ENCODE results near the gene DSCAM. TPM values are rescaled to one million over a fixed set of nuclear protein-coding genes. Genes with fewer than 3 reads are reported as not detected.

DSCAM gene
- total RNA-seq, 2 donors from 2014 or later, result 18.5 to 25.5 TPM

GRCh38 chr21:40696246-40696645 is 150.7 kb downstream of the DSCAM start:
- H3K4me1 ChIP-seq (ENCODE audit: control insufficient read depth, insufficient read depth, low read length), result no peaks in the 10 kb centered on the region
- H3K4me1 Mint-ChIP-seq, result peaks cover 2% of the 10 kb centered on the region
- H3K4me3 ChIP-seq (ENCODE audit: low read length), result no peak overlapping the region
- no peaks in the 10 kb centered on the region for H3K36me3 Mint-ChIP-seq (ENCODE audit: low read depth)
- WGBS, 2 experiments (ENCODE audit: insufficient coverage in 1 of 2, insufficient read length in 1 of 2), result 94 to 97% methylated on average over 3 to 5 of the region's 6 CpGs
- H3K27ac Mint-ChIP-seq, result no peak overlapping the region
- no peak overlapping the region for H3K9ac ChIP-seq (ENCODE audit: extremely low read depth, low read length, poor library complexity, severe bottlenecking)
- no peak overlapping the region for H3K4me3 Mint-ChIP-seq
- H3K9me3 ChIP-seq (ENCODE audit: control insufficient read depth, low read length), result no peaks in the 10 kb centered on the region
- TF ChIP-seq CTCF (conservative IDR thresholded peaks at IDR 0.05), result no peak
- H3K27me3 Mint-ChIP-seq (ENCODE audit: insufficient read depth), result no peaks in the 10 kb centered on the region
- H3K36me3 ChIP-seq (ENCODE audit: control insufficient read depth, insufficient read depth, low read length), result no peaks in the 10 kb centered on the region
- no peaks in the 10 kb centered on the region for H3K9me3 Mint-ChIP-seq
- H3K27ac ChIP-seq (ENCODE audit: low read depth, low read length), result no peak overlapping the region
- H3K27me3 ChIP-seq (ENCODE audit: control insufficient read depth, insufficient read depth, low read length, poor library complexity, severe bottlenecking), result no peaks in the 10 kb centered on the region
- no peak for DNase-seq

GRCh38 chr21:40689840-40690360 is 157.1 kb downstream of the DSCAM start:
- DNase-seq, result no peak
- Histone ChIP-seq H3K9ac (ENCODE audit: extremely low read depth, low read length, poor library complexity, severe bottlenecking) (no peak overlapping the region), H3K4me3 (ENCODE audit: low read length) (no peak overlapping the region), H3K27ac (ENCODE audit: low read depth, low read length) (no peak overlapping the region), H3K4me1 (ENCODE audit: control insufficient read depth, insufficient read depth, low read length) (peaks cover 17% of the 10 kb centered on the region), H3K36me3 (ENCODE audit: control insufficient read depth, insufficient read depth, low read length) (no peaks in the 10 kb centered on the region), H3K27me3 (ENCODE audit: control insufficient read depth, insufficient read depth, low read length, poor library complexity, severe bottlenecking) (no peaks in the 10 kb centered on the region), H3K9me3 (ENCODE audit: control insufficient read depth, low read length) (no peaks in the 10 kb centered on the region)
- TF ChIP-seq CTCF (conservative IDR thresholded peaks at IDR 0.05), result no peak
- Mint-ChIP-seq H3K9me3 (no peaks in the 10 kb centered on the region), H3K36me3 (ENCODE audit: low read depth) (no peaks in the 10 kb centered on the region), H3K4me3 (no peak overlapping the region), H3K27ac (no peak overlapping the region), H3K4me1 (peaks cover 46% of the 10 kb centered on the region), H3K27me3 (ENCODE audit: insufficient read depth) (no peaks in the 10 kb centered on the region)
- 80 to 85% methylated on average over 2 to 3 of the region's 4 CpGs for WGBS, 2 experiments (ENCODE audit: insufficient coverage in 1 of 2, insufficient read length in 1 of 2)

GRCh38 chr21:40689217-40689616 is 157.7 kb downstream of the DSCAM start:
- Mint-ChIP-seq H3K27me3 (ENCODE audit: insufficient read depth) (no peaks in the 10 kb centered on the region), H3K4me1 (peaks cover 44% of the 10 kb centered on the region), H3K36me3 (ENCODE audit: low read depth) (no peaks in the 10 kb centered on the region), H3K4me3 (no peak overlapping the region), H3K27ac (no peak overlapping the region), H3K9me3 (no peaks in the 10 kb centered on the region)
- H3K9me3 ChIP-seq (ENCODE audit: control insufficient read depth, low read length), result no peaks in the 10 kb centered on the region
- no peak overlapping the region for H3K4me3 ChIP-seq (ENCODE audit: low read length)
- WGBS, 2 experiments (ENCODE audit: insufficient coverage in 1 of 2, insufficient read length in 1 of 2), result 88 to 91% methylated on average over 4 of the region's 4 CpGs
- H3K9ac ChIP-seq (ENCODE audit: extremely low read depth, low read length, poor library complexity, severe bottlenecking), result no peak overlapping the region
- peaks cover 17% of the 10 kb centered on the region for H3K4me1 ChIP-seq (ENCODE audit: control insufficient read depth, insufficient read depth, low read length)
- H3K36me3 ChIP-seq (ENCODE audit: control insufficient read depth, insufficient read depth, low read length), result no peaks in the 10 kb centered on the region
- DNase-seq, result no peak
- H3K27me3 ChIP-seq (ENCODE audit: control insufficient read depth, insufficient read depth, low read length, poor library complexity, severe bottlenecking), result no peaks in the 10 kb centered on the region
- H3K27ac ChIP-seq (ENCODE audit: low read depth, low read length), result no peak overlapping the region
- no peak for TF ChIP-seq CTCF (conservative IDR thresholded peaks at IDR 0.05)

All from endodermal cell (in vitro differentiated cells).